ENCODE measurements around the gene CPA3.

The CPA3 gene

GRCh38 chr3:148861277-148861869 is 3.7 kb upstream of the CPA3 start:
- peak in 1 of 2 donors; percentile 35 for DNase-seq

GRCh38 chr3:148863297-148863696 is 1.8 kb upstream of the CPA3 start:
- DNase-seq = no peak

- no peak for DNase-seq
Observed at GRCh38 chr3:148863814-148864213, 1.3 kb upstream of the CPA3 start.

GRCh38 chr3:148866261-148866660 is 1.2 kb downstream of the CPA3 start:
- no peak for DNase-seq

GRCh38 chr3:148873270-148873927 is 8.3 kb downstream of the CPA3 start:
- no peak for DNase-seq

- no peak for DNase-seq
Observed at GRCh38 chr3:148873977-148874376, 8.9 kb downstream of the CPA3 start.

GRCh38 chr3:148878095-148878494 is 13.0 kb downstream of the CPA3 start:
- DNase-seq = no peak

- no peak for DNase-seq
Observed at GRCh38 chr3:148879256-148879655, 14.2 kb downstream of the CPA3 start.

GRCh38 chr3:148880681-148881080 is 15.6 kb downstream of the CPA3 start:
- DNase-seq = no peak

- DNase-seq = no peak
Observed at GRCh38 chr3:148881286-148881685, 16.2 kb downstream of the CPA3 start.

GRCh38 chr3:148882288-148882687 is 17.2 kb downstream of the CPA3 start:
- DNase-seq = no peak

GRCh38 chr3:148883163-148883562 is 18.1 kb downstream of the CPA3 start:
- DNase-seq = no peak

GRCh38 chr3:148884261-148884660 is 19.2 kb downstream of the CPA3 start:
- no peak for DNase-seq

GRCh38 chr3:148889828-148890227 is 24.7 kb downstream of the CPA3 start:
- no peak for DNase-seq

- DNase-seq = no peak
Observed at GRCh38 chr3:148896062-148896461, 31.0 kb downstream of the CPA3 start.

- no peak for DNase-seq
Observed at GRCh38 chr3:148901987-148902791, 37.1 kb downstream of the CPA3 start.

GRCh38 chr3:148903022-148903442 is 37.9 kb downstream of the CPA3 start:
- DNase-seq = no peak

GRCh38 chr3:148903941-148904340 is 38.8 kb downstream of the CPA3 start:
- no peak for DNase-seq

- no peak for DNase-seq
Observed at GRCh38 chr3:148906667-148907066, 41.6 kb downstream of the CPA3 start.

- no peak for DNase-seq
Observed at GRCh38 chr3:148911173-148911572, 46.1 kb downstream of the CPA3 start.

GRCh38 chr3:148911592-148911991 is 46.5 kb downstream of the CPA3 start:
- DNase-seq = no peak

GRCh38 chr3:148914936-148915690 is 50.0 kb downstream of the CPA3 start:
- DNase-seq = no peak

GRCh38 chr3:148916132-148916531 is 51.0 kb downstream of the CPA3 start:
- DNase-seq = no peak

Measured in CD4-positive, alpha-beta T cell treated with Interleukin-4 for 1 hour (primary cell).